SW 1271 (cell line): ENCODE measurements around the gene GTF2A2.
A peak's percentile ranks its signal among the peaks of the same experiment; 100 is the strongest.
"Not testable (repeated sequence)": the region's sequence is repeated elsewhere in the genome, so short reads cannot be mapped to it uniquely, and the experiment has no call there.

Experiments
- DNase-seq, 2 experiments: peaks; one replicate each; lab custom pipeline; 2025; lab: John Stamatoyannopoulos, UW

Gene GTF2A2

DNA sequence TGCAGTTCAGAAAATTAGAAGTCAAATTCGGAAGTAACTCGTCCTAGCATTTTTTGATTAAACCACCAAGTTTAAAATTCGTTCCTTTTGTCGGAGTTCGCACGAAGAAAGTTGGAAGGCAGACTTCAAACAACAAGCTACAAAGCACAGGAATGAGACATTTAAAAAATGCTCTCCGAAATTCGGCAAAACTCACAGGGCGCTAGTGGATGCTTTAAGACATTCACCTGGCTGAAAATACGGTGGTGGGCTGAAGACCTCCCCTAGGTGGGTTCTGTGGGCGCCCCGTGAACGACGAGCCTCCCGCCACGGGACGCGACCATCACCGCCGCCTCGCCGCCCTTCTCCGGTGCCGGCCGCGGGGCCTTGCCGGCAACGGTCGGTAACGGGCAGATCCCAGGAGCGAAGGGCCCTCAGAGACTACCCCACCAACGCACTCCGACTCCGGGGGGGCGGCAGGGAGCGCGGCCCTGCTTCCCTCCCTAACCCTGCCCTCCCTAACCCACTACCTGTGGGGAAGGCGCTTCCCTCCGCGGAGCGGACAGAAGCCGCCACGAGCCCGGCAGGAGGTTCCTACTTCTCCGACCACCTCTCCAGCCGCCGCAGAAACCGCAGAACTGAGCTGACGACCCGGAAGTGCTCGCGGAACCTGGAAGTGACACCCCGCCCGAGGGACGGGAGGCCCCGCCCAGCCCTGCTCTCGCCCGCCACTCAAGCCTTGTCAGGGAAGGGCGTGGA, at the start of gene GTF2A2:
Gene GTF2A2 (minus strand): TSS at position 619 of the 738 bp plus-strand sequence. CDS start 5,238 bp downstream, outside the sequence.
- DNase-seq = peak; percentile 83 to 95

DNA sequence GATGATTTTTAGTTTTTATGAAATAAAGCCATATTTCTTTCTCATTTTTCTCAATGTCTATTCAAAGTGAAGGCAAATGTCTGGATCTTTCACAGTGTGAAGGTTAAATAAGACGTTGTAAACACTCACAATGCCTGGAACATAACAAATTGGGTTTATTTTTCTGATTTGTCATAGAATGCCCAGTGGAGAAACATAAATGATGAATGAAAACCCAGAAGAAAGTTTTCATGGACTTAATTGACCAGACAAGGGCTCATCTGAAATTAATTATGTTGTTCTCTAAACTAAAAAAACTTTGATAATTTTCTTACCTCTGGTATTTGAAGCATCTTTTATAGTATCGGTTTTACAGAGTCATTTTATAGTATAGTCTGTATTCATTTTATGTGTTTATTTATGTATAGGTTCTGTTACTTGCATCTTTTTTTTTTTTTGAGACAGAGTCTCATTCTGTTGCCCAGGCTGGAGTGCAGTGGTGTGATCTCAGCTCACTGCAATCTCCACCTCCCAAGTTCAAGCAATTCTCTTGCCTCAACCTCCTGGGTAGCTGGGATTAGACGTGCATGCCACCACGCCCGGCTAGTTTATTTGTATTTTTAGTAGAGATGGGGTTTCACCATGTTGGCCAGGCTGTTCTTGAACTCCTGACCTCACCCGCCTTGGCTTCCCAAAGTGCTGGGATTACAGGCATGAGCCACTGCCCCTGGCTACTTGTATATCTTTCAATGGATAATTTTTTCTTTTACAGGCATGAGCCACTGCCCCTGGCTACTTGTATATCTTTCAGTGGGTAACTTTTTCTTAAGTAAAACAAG, 46.9 kb upstream of the GTF2A2 start:
- no peak for DNase-seq

GRCh38 chr15:59702351-59702750, 45.0 kb upstream of the GTF2A2 start:
- DNase-seq = no peak

- DNase-seq = no peak
Measured at GRCh38 chr15:59701880-59702279, 44.6 kb upstream of the GTF2A2 start.

GRCh38 chr15:59699810-59700431, 42.6 kb upstream of the GTF2A2 start:
- DNase-seq = no peak

DNA sequence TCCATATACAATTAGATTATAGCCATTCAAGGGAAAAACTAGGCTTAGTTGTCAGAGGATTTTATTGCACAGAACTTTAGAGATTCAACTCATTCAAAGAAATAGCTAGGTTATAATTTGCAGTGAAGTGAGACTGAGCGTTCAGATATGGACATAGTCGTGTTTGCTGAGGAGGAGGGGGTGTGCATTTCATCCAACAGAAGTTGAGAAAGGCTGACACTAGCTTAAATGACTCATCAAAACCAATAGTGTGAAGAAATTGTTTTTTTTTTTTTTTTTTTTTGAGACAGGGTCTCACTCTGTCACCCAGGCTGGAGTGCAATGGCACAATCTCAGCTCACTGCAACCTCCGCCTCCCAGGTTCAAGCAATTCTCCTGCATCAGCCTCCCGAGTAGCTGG, 40.8 kb upstream of the GTF2A2 start:
- not testable (repeated sequence) for DNase-seq

DNA sequence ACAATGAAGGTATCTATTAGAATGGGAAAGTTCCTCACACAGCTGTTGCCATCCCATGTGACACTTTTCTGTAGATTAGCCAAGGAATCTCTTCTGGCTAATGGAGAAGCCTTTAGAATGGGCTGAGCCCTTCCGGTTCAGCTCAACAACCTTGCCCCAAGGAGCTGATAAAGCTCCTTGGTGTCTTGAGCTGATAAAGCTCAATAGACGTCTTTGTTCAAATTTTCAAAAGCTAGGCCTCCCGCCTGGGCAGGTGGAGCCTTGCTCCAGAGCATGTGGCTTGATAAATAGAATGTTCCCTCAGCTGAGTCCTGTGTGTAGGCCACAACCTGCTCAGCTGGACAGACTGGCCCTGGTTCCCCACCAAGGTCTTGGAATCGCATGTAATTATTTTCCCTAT, 39.0 kb upstream of the GTF2A2 start:
- DNase-seq = no peak

- no peak for DNase-seq
Measured at GRCh38 chr15:59694779-59695178, 37.5 kb upstream of the GTF2A2 start.

DNA sequence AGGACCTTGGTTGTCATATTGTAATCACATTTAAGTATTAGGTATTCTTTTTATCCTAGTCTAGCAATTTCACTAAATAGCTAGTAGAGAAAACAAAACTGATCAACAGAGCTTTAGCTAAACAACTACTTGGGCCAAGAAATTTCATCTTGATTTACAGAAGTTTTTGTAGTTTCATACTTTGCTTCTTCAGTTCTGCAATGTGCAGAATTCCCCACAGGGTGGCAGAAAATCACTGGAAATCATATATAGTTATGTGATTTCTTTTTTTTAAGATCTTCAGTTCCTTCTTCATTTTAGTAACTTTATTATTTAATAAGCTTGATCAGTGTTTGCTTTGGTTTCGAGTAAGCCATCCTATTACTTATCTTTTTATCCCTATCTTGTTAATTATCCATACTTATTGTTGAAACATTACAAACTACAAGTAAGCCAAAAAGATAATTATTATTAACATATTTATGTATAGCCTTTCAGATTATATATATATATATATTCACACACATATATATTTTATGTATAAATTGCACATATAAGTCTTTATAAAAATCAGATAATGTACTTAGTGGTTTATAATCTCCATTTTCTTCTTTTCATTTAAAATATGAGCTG, 34.0 kb upstream of the GTF2A2 start:
- DNase-seq = peak; percentile 40 to 72

GRCh38 chr15:59689626-59690236, 32.4 kb upstream of the GTF2A2 start:
- DNase-seq = peak; percentile 77 to 89

- peak; percentile 95 to 98 for DNase-seq
Measured at GRCh38 chr15:59688782-59689625, 31.7 kb upstream of the GTF2A2 start, which contains the start of gene BNIP2. Gene BNIP2 (minus strand): TSS chr15:59689320. CDS start chr15:59682457, 6,863 bp downstream.

GRCh38 chr15:59688423-59688781, 31.1 kb upstream of the GTF2A2 start:
- peak in 1 of 2 experiments; percentile 62 for DNase-seq

- DNase-seq = peak in 1 of 2 experiments; percentile 22
Measured at GRCh38 chr15:59687836-59688235, 30.5 kb upstream of the GTF2A2 start.

GRCh38 chr15:59686389-59686788, 29.1 kb upstream of the GTF2A2 start:
- no peak for DNase-seq

DNA sequence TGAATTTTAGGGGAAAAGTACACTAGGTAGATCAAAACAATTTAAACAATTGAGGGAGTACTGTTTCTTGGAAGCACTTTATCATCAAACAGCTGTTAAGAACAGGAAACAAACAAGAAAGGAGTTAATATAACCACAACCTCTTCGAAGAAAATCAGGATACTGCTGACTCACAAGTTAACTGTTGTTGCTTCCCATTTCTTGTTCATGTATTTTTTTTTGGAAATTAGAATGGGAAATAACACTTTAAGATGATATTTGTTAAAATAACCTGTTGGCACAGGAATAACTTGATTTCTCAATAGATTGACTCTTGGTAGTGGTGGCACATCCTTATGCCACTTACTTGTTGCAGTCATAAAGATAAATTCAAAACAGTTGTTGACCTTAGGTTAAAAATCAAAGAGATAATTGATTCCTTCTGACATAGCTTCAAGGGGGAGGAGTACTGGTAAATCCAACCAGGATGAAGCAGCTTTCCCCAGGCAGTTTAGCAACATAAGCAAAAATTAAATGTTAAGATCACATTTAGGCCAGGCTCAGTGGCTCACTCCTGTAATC, 28.5 kb upstream of the GTF2A2 start:
- DNase-seq = no peak

- DNase-seq = no peak
Measured at GRCh38 chr15:59680870-59681269, 23.6 kb upstream of the GTF2A2 start.

- DNase-seq = no peak
Measured at GRCh38 chr15:59680346-59680745, 23.0 kb upstream of the GTF2A2 start.

- DNase-seq = no peak
Measured at GRCh38 chr15:59678620-59679019, 21.3 kb upstream of the GTF2A2 start.

DNA sequence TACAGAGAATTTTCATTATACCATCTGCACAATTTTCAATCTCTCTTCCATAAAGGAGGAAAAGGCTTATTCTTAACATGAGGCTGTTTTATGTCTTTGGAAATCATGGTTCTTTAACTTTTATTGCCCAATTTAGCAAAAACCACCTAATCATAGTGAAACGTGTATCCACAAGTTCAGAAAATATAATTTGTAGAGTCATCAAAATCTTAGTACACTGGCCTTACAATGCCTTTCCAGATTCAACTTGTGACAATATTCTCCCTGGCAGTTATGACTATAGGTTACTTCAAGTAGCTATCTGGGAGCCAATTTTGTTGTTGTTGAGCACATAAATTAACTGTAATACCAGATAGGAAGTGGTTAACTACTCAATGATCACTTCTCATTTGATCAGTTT, 20.9 kb upstream of the GTF2A2 start:
- DNase-seq = no peak

DNA sequence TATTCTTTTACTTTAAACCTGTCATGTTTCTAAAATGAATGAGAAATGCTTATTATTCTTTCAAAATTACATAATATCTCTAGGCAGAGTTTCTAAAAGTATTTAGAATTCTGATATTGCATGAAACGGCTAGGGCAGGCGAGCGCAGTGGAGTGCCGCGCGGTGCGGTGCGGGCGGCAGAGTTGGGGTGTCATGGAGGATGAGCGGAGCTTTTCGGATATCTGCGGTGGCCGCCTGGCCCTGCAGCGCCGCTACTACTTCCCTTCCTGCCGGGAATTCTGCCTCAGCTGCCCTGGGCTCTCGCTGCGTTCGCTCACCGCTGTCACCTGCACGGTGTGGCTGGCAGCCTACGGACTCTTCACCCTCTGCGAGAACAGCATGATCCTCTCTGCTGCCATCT, 19.2 kb upstream of the GTF2A2 start:
- DNase-seq = no peak
